H1 (cell line): ENCODE measurements around the gene PPP1R14B. TPM values are rescaled to one million over a fixed set of nuclear protein-coding genes. Genes with fewer than 3 reads are reported as not detected.

Experiments used
- CTCF ChIA-PET: fragments of 300-600 bp; sonication (Branson Sonifier 250); formaldehyde crosslinking; loops from one replicate; lab custom pipeline; 2021; ENCODE audit not compliant: partially characterized antibody; lab: Charles Lee
- POLR2A ChIA-PET: fragments of 300-600 bp; sonication (Branson Sonifier 250); formaldehyde crosslinking; loops from one replicate; lab custom pipeline; 2021; ENCODE audit warnings: inconsistent platforms; ENCODE audit not compliant: partially characterized antibody; lab: Charles Lee
- DNase-seq, 2 experiments: peaks; one replicate each; pipeline versions ENCODE4 v3.0.0 to v3.0.0-alpha.2; 2010 to 2022; ENCODE audit warnings: low spot score in 2 of 2, low read depth in 1 of 2, mixed read lengths in 1 of 2
- FAIRE-seq: peaks from 2 replicates; lab custom pipeline; 2011; peaks lifted over from hg19 to GRCh38; lab: Jason Lieb, UNC
- H2AFZ ChIP-seq: 2 replicates; pipeline ENCODE4 v1.8.1; 2012; ENCODE audit warnings: low read length, inconsistent platforms
- H2AK5ac ChIP-seq: 2 replicates; pipeline ENCODE4 v1.6.1; 2013; ENCODE audit warnings: low read depth, low read length
- H2BK120ac ChIP-seq: replicated peaks from 2 replicates; pipeline ENCODE3; 2013; ENCODE audit warnings: low read depth, low read length, inconsistent platforms
- H2BK12ac ChIP-seq: 2 replicates; pipeline ENCODE4 v1.6.1; 2013; ENCODE audit warnings: low read depth, low read length
- H2BK15ac ChIP-seq: 2 replicates; pipeline ENCODE4 v1.6.1; 2013; ENCODE audit warnings: low read length
- H2BK20ac ChIP-seq: 2 replicates; pipeline ENCODE4 v1.6.1; 2013; ENCODE audit warnings: low read length
- H2BK5ac ChIP-seq: 2 replicates; pipeline ENCODE4 v1.6.1; 2013; ENCODE audit warnings: low read depth, low read length
- H3K14ac ChIP-seq: 2 replicates; pipeline ENCODE4 v1.6.1; 2013; ENCODE audit warnings: inconsistent platforms; ENCODE audit not compliant: insufficient read length
- H3K18ac ChIP-seq: 2 replicates; pipeline ENCODE4 v1.6.1; 2013; ENCODE audit warnings: low read length; ENCODE audit errors: extremely low read depth
- H3K23ac ChIP-seq: 2 replicates; pipeline ENCODE4 v1.6.1; 2013; ENCODE audit warnings: inconsistent platforms; ENCODE audit not compliant: insufficient read length
- H3K23me2 ChIP-seq: 2 replicates; pipeline ENCODE4 v1.6.1; 2013; ENCODE audit warnings: low read depth, low read length
- H3K27ac ChIP-seq: 2 replicates; pipeline ENCODE4 v1.6.1; 2011; ENCODE audit warnings: low read depth, low read length, inconsistent platforms
- H3K27me3 ChIP-seq, 4 experiments: replicated peaks in 1 of 4; 1 replicate in 1 of 4; 2 replicates in 3 of 4; pipeline versions ENCODE4 v1.6.1 to v1.8.1; 2011 to 2013; ENCODE audit warnings: low read length in 3 of 4, mild to moderate bottlenecking in 3 of 4, inconsistent platforms in 2 of 4, mixed read lengths in 2 of 4, moderate library complexity in 1 of 4; ENCODE audit not compliant: control insufficient read depth in 3 of 4, insufficient read depth in 3 of 4; ENCODE audit errors: extremely low read depth in 1 of 4
- H3K36me3 ChIP-seq, 4 experiments: 2 replicates each; pipeline versions ENCODE4 v1.6.1 to v1.8.1; 2011 to 2013; ENCODE audit warnings: mild to moderate bottlenecking in 4 of 4, low read length in 3 of 4, moderate library complexity in 2 of 4, control low read depth in 1 of 4, inconsistent platforms in 1 of 4; ENCODE audit not compliant: insufficient read depth in 4 of 4, control insufficient read depth in 2 of 4
- H3K4ac ChIP-seq: replicated peaks from 2 replicates; pipeline ENCODE3; 2013; ENCODE audit warnings: low read length, low read depth, mixed read lengths, inconsistent platforms; ENCODE audit not compliant: insufficient read length
- H3K4me1 ChIP-seq, 4 experiments: replicated peaks in 1 of 4; 1 replicate in 1 of 4; 2 replicates in 3 of 4; pipeline versions ENCODE4 v1.6.1 to v1.8.1; 2011 to 2013; ENCODE audit warnings: low read length in 3 of 4, inconsistent platforms in 2 of 4, mixed read lengths in 1 of 4; ENCODE audit not compliant: insufficient read depth in 4 of 4, control insufficient read depth in 3 of 4
- H3K4me2 ChIP-seq, 2 experiments: 2 replicates each; pipeline versions ENCODE4 v1.6.1 to v1.8.1; 2011 to 2013; ENCODE audit warnings: low read depth in 2 of 2, low read length in 2 of 2, control low read depth in 1 of 2, inconsistent platforms in 1 of 2, mild to moderate bottlenecking in 1 of 2; ENCODE audit not compliant: insufficient read depth in 1 of 2
- H3K4me3 ChIP-seq, 4 experiments: fragments of 200-600, 300-600 bp in 1 of 4; sonication (generic), shearing (Covaris generic), sonication (Bioruptor Twin) in 1 of 4; 2 replicates each; pipeline versions ENCODE4 v1.5.1 to v1.8.1; 2011 to 2016; ENCODE audit warnings: low read length in 4 of 4, low read depth in 3 of 4, control low read depth in 2 of 4, inconsistent platforms in 2 of 4, mild to moderate bottlenecking in 2 of 4, mixed read lengths in 1 of 4, moderate library complexity in 1 of 4; ENCODE audit not compliant: insufficient read depth in 2 of 4; ENCODE audit errors: extremely low read depth in 1 of 4
- H3K56ac ChIP-seq: replicated peaks from 2 replicates; pipeline ENCODE3; 2013; ENCODE audit warnings: low read depth, mild to moderate bottlenecking, mixed read lengths, low read length, inconsistent platforms; ENCODE audit not compliant: insufficient read length
- H3K79me1 ChIP-seq: 2 replicates; pipeline ENCODE4 v1.6.1; 2013; ENCODE audit warnings: low read depth, low read length, control low read depth
- H3K79me2 ChIP-seq, 2 experiments: 2 replicates each; pipeline versions ENCODE4 v1.6.1 to v1.8.1; 2012 to 2013; ENCODE audit warnings: low read length in 2 of 2, mild to moderate bottlenecking in 2 of 2, inconsistent platforms in 1 of 2; ENCODE audit not compliant: insufficient read depth in 2 of 2, control insufficient read depth in 1 of 2
- H3K9ac ChIP-seq, 4 experiments: replicated peaks in 1 of 4; 1 replicate in 1 of 4; 2 replicates in 3 of 4; pipeline versions ENCODE4 v1.6.1 to v1.8.1; 2011 to 2013; ENCODE audit warnings: low read depth in 3 of 4, low read length in 3 of 4, control low read depth in 2 of 4, mild to moderate bottlenecking in 2 of 4, moderate library complexity in 2 of 4, inconsistent platforms in 1 of 4; ENCODE audit errors: extremely low read depth in 1 of 4
- H3K9me3 ChIP-seq, 2 experiments: 2 replicates each; pipeline versions ENCODE4 v1.6.1 to v1.8.1; 2012 to 2013; ENCODE audit warnings: mild to moderate bottlenecking in 2 of 2, moderate library complexity in 2 of 2, control low read depth in 1 of 2, inconsistent platforms in 1 of 2, low read depth in 1 of 2, low read length in 1 of 2, mixed read lengths in 1 of 2; ENCODE audit not compliant: insufficient read depth in 2 of 2
- H4K20me1 ChIP-seq, 2 experiments: replicated peaks in 1 of 2; 2 replicates each; pipeline versions ENCODE3 to v1.8.1; 2011 to 2013; ENCODE audit warnings: inconsistent platforms in 2 of 2, low read length in 2 of 2, mild to moderate bottlenecking in 1 of 2; ENCODE audit not compliant: insufficient read depth in 2 of 2, control insufficient read depth in 1 of 2
- H4K5ac ChIP-seq: 2 replicates; pipeline ENCODE4 v1.6.1; 2013; ENCODE audit warnings: low read length, low read depth, mixed read lengths, inconsistent platforms; ENCODE audit not compliant: insufficient read length
- H4K8ac ChIP-seq: 2 replicates; pipeline ENCODE4 v1.8.0; 2013; ENCODE audit warnings: mild to moderate bottlenecking, moderate library complexity, low read length, inconsistent platforms; ENCODE audit not compliant: insufficient read depth; ENCODE audit errors: extremely low read depth
- H4K91ac ChIP-seq: replicated peaks from 2 replicates; pipeline ENCODE3; 2013; ENCODE audit warnings: low read length, mixed read lengths, inconsistent platforms; ENCODE audit not compliant: insufficient read length
- CBX5 ChIP-seq: fragments of 300-800, 300-1000 bp; sonication (generic); IDR thresholded peaks from 2 replicates; pipeline ENCODE4 v1.7.1; 2016; ENCODE audit warnings: antibody characterized with exemption, low read length, low read depth
- GABPA ChIP-seq: IDR thresholded peaks from 2 replicates; pipeline ENCODE4 v1.6.1; 2011; ENCODE audit warnings: mild to moderate bottlenecking, low read length, moderate library complexity, borderline replicate concordance; ENCODE audit not compliant: insufficient read depth
- GTF2F1 ChIP-seq: IDR thresholded peaks from 2 replicates; pipeline ENCODE4 v1.6.1; 2012; ENCODE audit warnings: low read depth, low read length, improper control_type of control experiment, borderline replicate concordance
- SIX5 ChIP-seq: IDR thresholded peaks from 2 replicates; pipeline ENCODE4 v1.6.1; 2011; ENCODE audit warnings: mild to moderate bottlenecking, low read depth, low read length
- TAF7 ChIP-seq: optimal IDR thresholded peaks from 2 replicates; pipeline ENCODE3; 2011; ENCODE audit warnings: low read depth, mild to moderate bottlenecking, inconsistent platforms, low read length, moderate library complexity, borderline replicate concordance
- WGBS, 2 experiments: shearing (Covaris generic) in 1 of 2; methylation state at CpG; one replicate each; pipeline versions ENCODE4 v1.1.6 to v1.1.7; 2013 to 2015; ENCODE audit warnings: low lambda C conversion rate in 2 of 2, mixed read lengths in 2 of 2, inconsistent platforms in 1 of 2, low coverage in 1 of 2, missing lambda C conversion rate in 1 of 2; ENCODE audit not compliant: insufficient replicate concordance in 2 of 2, insufficient coverage in 1 of 2, insufficient read length in 1 of 2; ENCODE audit errors: extremely low coverage in 1 of 2, missing lambda C conversion rate in 1 of 2; 5-methylcytosine and 5-hydroxymethylcytosine counted together
- long read RNA-seq, 2 experiments: library from RNA in 1 of 2; library from capped mRNA in 1 of 2; stranded (forward); transcript quantifications; one replicate each; pipeline ENCODE4 v2.0.0, GENCODE V29; 2021; ENCODE audit warnings: inconsistent platforms in 1 of 2
- polyA minus RNA-seq, 3 experiments: library from RNA; depleted of rRNA, polyadenylated mRNA; stranded (reverse); fragments of >200 nt; gene quantifications; 1 replicate in 2 of 3; 2 replicates in 1 of 3; pipeline ENCODE4 v1.2.3, GENCODE V29; 2011
- polyA plus RNA-seq, 7 experiments: library from polyadenylated mRNA; depleted of rRNA in 3 of 7; stranded (reverse) in 5 of 7; unstranded in 2 of 7; fragments of >200 nt in 5 of 7; fragments of 200-250 nt in 2 of 7; gene quantifications; 1 replicate in 5 of 7; 2 replicates in 1 of 7; 4 replicates in 1 of 7; pipeline versions ENCODE4 v1.2.1 to v1.2.3, GENCODE V29; 2011 to 2013; ENCODE audit warnings: missing spikeins in 2 of 7, mixed read lengths in 2 of 7
- total RNA-seq: library from RNA; stranded (reverse); fragmentation: NEBNext Ultra II Directional; extraction: Animal tissue kit (Norgen Biotek cat#: 25700); gene quantifications from 2 replicates; pipeline ENCODE4 v1.2.1, GENCODE V29; 2021

The PPP1R14B gene
- total RNA-seq (418 and 419 TPM in 2 replicates), polyA plus RNA-seq (2011; rRNA removed) (265 and 351 TPM in 2 replicates), polyA minus RNA-seq (2011; rRNA and poly(A)+ RNA removed) (47.0 and 71.7 TPM in 2 replicates)
- 355 TPM for polyA plus RNA-seq (2011; cell fraction: cytosol; rRNA removed)
- polyA plus RNA-seq (2011; cell fraction: nucleus; rRNA removed): 372 TPM
- 364 to 529 TPM (median 400 TPM) in 4 replicates for polyA plus RNA-seq (2012, experiment 1 of 2)
- 509 TPM for polyA plus RNA-seq (2012, experiment 2 of 2)
- 524 TPM for polyA plus RNA-seq (2013, experiment 1 of 2)
- polyA plus RNA-seq (2013, experiment 2 of 2): 516 TPM
- 102 TPM for polyA minus RNA-seq (2011; cell fraction: cytosol; rRNA and poly(A)+ RNA removed)
- 71.7 TPM for polyA minus RNA-seq (2011; cell fraction: nucleus; rRNA and poly(A)+ RNA removed)
- long read RNA-seq, experiment 1, transcript PPP1R14B-203 (3 exons, 920 nt): minor isoform, 7 of 184 reads
- long read RNA-seq, experiment 1, transcript PPP1R14B-201 (4 exons, 982 nt): major isoform, 142 of 184 reads
- long read RNA-seq, experiment 1, partial matches to known transcripts: 2 of 184 reads
- long read RNA-seq, experiment 1, other reads (novel, unspliced or antisense): 33 of 184 reads
- long read RNA-seq, experiment 2, partial matches to known transcripts: 0 of 1 reads
- long read RNA-seq, experiment 2, other reads (novel, unspliced or antisense): 1 of 1 reads

GRCh38 chr11:64246871-64247728 lies at the start of gene PPP1R14B:
Gene PPP1R14B, minus strand, starts transcription at chr11:64246943. Its CDS starts 270 bp downstream, at chr11:64246673.
- ChIA-PET CTCF (interaction anchor here (1.1 to 10.0 kb wide), 9 partner anchors 9 to 94 kb away, joined by 3 to 102 read pairs (median 5); partner anchors contain the start of genes CATSPERZ, ESRRA, NUDT22 and TRPT1), POLR2A (interaction anchor here (0.6 to 13.1 kb wide), 16 partner anchors 8 to 367 kb away, joined by 3 to 352 read pairs (median 10); partner anchors contain the start of genes BAD, DNAJC4, ESRRA and FERMT3)
- FAIRE-seq: no peak
- H2BK5ac ChIP-seq: peak within 1 kb of the TSS; percentile 99
- H3K14ac ChIP-seq: no peak within 1 kb of the TSS
- peak within 1 kb of the TSS; percentile 87 for H4K8ac ChIP-seq
- peak within 1 kb of the TSS; percentile 61 for H3K27ac ChIP-seq
- no peaks in the 10 kb centered on the region for H3K9me3 ChIP-seq
- H3K4me2 ChIP-seq: peak within 1 kb of the TSS; percentile 73 to 99
- H4K91ac ChIP-seq: peak within 1 kb of the TSS; percentile 79
- H3K9ac ChIP-seq: peak within 1 kb of the TSS; percentile 66 to 74 (median 71)
- peaks cover 0 to 16% of the 10 kb centered on the region in 2 experiments for H4K20me1 ChIP-seq
- peaks cover 0 to 48% (median 35%) of the 10 kb centered on the region in 4 experiments; a peak in 6 of 7 replicates for H3K4me1 ChIP-seq
- DNase-seq: peak in 1 of 2 experiments; percentile 94
- peak within 1 kb of the TSS; percentile 95 for H3K56ac ChIP-seq
- peaks cover 20% of the 10 kb centered on the region for H3K23me2 ChIP-seq
- peak within 1 kb of the TSS; percentile 73 for H3K4ac ChIP-seq
- no peaks in the 10 kb centered on the region for H3K27me3 ChIP-seq
- H2AFZ ChIP-seq: no peak within 1 kb of the TSS
- peak within 1 kb of the TSS; percentile 86 for H3K18ac ChIP-seq
- H2BK12ac ChIP-seq: peak within 1 kb of the TSS; percentile 94; the same call in 1 of the 2 replicates
- H3K79me1 ChIP-seq: peaks cover 6% of the 10 kb centered on the region
- H3K23ac ChIP-seq: no peak within 1 kb of the TSS
- H2BK20ac ChIP-seq: 0 out of 2 replicates have a peak within 1 kb of the TSS, but pooled peaks have one; percentile 21
- peak within 1 kb of the TSS; percentile 56 to 99 (median 90) for H3K4me3 ChIP-seq
- H2BK120ac ChIP-seq: peak within 1 kb of the TSS; percentile 18
- peak within 1 kb of the TSS; percentile 70 for H4K5ac ChIP-seq
- WGBS, 2 experiments: 3% methylated on average over 40 of the region's 74 CpGs; no CpG with 5 or more reads in 1 of the 2 experiments
- peak within 1 kb of the TSS; percentile 95; the same call in 1 of the 2 replicates for H2BK15ac ChIP-seq
- peak within 1 kb of the TSS; percentile 84; the same call in 1 of the 2 replicates for H2AK5ac ChIP-seq
- peaks cover 0 to 17% (median 4%) of the 10 kb centered on the region in 4 experiments; a peak in 4 of 8 replicates for H3K36me3 ChIP-seq
- H3K79me2 ChIP-seq: peaks cover 6 to 26% of the 10 kb centered on the region in 2 experiments; a peak in 3 of 4 replicates
- TF ChIP-seq GABPA (0 out of 2 replicates have a peak, but pooled peaks have one; percentile 19), SIX5 (peak; percentile 57), TAF7 (no peak), CBX5 (no peak), GTF2F1 (no peak)
